ENCODE measurements around the gene CCL7. TPM values are rescaled to one million over a fixed set of nuclear protein-coding genes. Genes with fewer than 3 reads are reported as not detected.
A peak's percentile ranks its signal among the peaks of the same experiment; 100 is the strongest.

The CCL7 gene
- polyA plus RNA-seq, 1 donor from 2014 or later: not detected

GRCh38 chr17:34253139-34253525, 16.9 kb upstream of the CCL7 start:
- Histone ChIP-seq H3K4me2 (ENCODE audit: low read length) (no peak overlapping the region), H3K9me3 (ENCODE audit: low read length) (no peaks in the 10 kb centered on the region), H4K20me1 (ENCODE audit: insufficient read depth) (no peaks in the 10 kb centered on the region), H3K9ac (ENCODE audit: low read length) (no peak overlapping the region), H3K27ac (ENCODE audit: low read length) (no peak overlapping the region), H3K79me2 (replicated peaks; ENCODE audit: insufficient read depth, low read length) (no peaks in the 10 kb centered on the region), H3K4me3 (ENCODE audit: low read length) (no peak overlapping the region), H3K27me3 (ENCODE audit: insufficient read depth, low read depth, low read length) (no peaks in the 10 kb centered on the region), H3K36me3 (ENCODE audit: insufficient read depth, low read length) (no peaks in the 10 kb centered on the region), H2AFZ (ENCODE audit: low read depth, low read length) (no peak overlapping the region), H3K9me2 (ENCODE audit: insufficient read depth, low read length) (no peaks in the 10 kb centered on the region), H3F3A (ENCODE audit: insufficient read depth, low read length, poor library complexity, severe bottlenecking) (peaks cover 3% of the 10 kb centered on the region)
- TF ChIP-seq CTCF (IDR thresholded peaks at IDR 0.05; ENCODE audit: poor library complexity, severe bottlenecking) (no peak), EZH2 (IDR thresholded peaks at IDR 0.05; ENCODE audit: borderline replicate concordance, insufficient read depth, low read length, poor library complexity, severe bottlenecking) (no peak), RAD21 (conservative IDR thresholded peaks at IDR 0.05) (no peak), MXI1 (conservative IDR thresholded peaks at IDR 0.05; ENCODE audit: poor library complexity, severe bottlenecking) (no peak), REST (IDR thresholded peaks at IDR 0.05; ENCODE audit: borderline replicate concordance) (no peak), POLR2AphosphoS5 (IDR thresholded peaks at IDR 0.05) (no peak), TAF1 (IDR thresholded peaks at IDR 0.05; ENCODE audit: low read depth) (no peak), EP300 (conservative IDR thresholded peaks at IDR 0.05; ENCODE audit: poor library complexity, severe bottlenecking) (no peak), SMC3 (conservative IDR thresholded peaks at IDR 0.05; ENCODE audit: poor library complexity) (no peak)

GRCh38 chr17:34254146-34254545, 15.9 kb upstream of the CCL7 start:
- TF ChIP-seq EP300 (conservative IDR thresholded peaks at IDR 0.05; ENCODE audit: poor library complexity, severe bottlenecking): no peak
- no peak for TF ChIP-seq POLR2AphosphoS5 (IDR thresholded peaks at IDR 0.05)
- no peak for TF ChIP-seq MXI1 (conservative IDR thresholded peaks at IDR 0.05; ENCODE audit: poor library complexity, severe bottlenecking)
- TF ChIP-seq RAD21 (conservative IDR thresholded peaks at IDR 0.05): no peak
- TF ChIP-seq CTCF (IDR thresholded peaks at IDR 0.05; ENCODE audit: poor library complexity, severe bottlenecking): no peak
- no peak for TF ChIP-seq EZH2 (IDR thresholded peaks at IDR 0.05; ENCODE audit: borderline replicate concordance, insufficient read depth, low read length, poor library complexity, severe bottlenecking)
- no peak for TF ChIP-seq TAF1 (IDR thresholded peaks at IDR 0.05; ENCODE audit: low read depth)
- TF ChIP-seq REST (IDR thresholded peaks at IDR 0.05; ENCODE audit: borderline replicate concordance): no peak
- no peak for TF ChIP-seq SMC3 (conservative IDR thresholded peaks at IDR 0.05; ENCODE audit: poor library complexity)
- Histone ChIP-seq H3K36me3 (ENCODE audit: insufficient read depth, low read length) (no peaks in the 10 kb centered on the region), H3K9ac (ENCODE audit: low read length) (peak overlapping the region; percentile 39), H3F3A (ENCODE audit: insufficient read depth, low read length, poor library complexity, severe bottlenecking) (peaks cover 3% of the 10 kb centered on the region), H3K4me2 (ENCODE audit: low read length) (no peak overlapping the region), H3K27me3 (ENCODE audit: insufficient read depth, low read depth, low read length) (no peaks in the 10 kb centered on the region), H3K9me3 (ENCODE audit: low read length) (no peaks in the 10 kb centered on the region), H3K79me2 (replicated peaks; ENCODE audit: insufficient read depth, low read length) (no peaks in the 10 kb centered on the region), H3K9me2 (ENCODE audit: insufficient read depth, low read length) (no peaks in the 10 kb centered on the region), H2AFZ (ENCODE audit: low read depth, low read length) (no peak overlapping the region), H3K27ac (ENCODE audit: low read length) (no peak overlapping the region), H4K20me1 (ENCODE audit: insufficient read depth) (no peaks in the 10 kb centered on the region), H3K4me3 (ENCODE audit: low read length) (peak overlapping the region; percentile 55)

Data from neural cell (in vitro differentiated cells).